ENCODE results near the gene TIPARP. TPM values are rescaled to one million over a fixed set of nuclear protein-coding genes. Genes with fewer than 3 reads are reported as not detected.
A peak's percentile ranks its signal among the peaks of the same experiment; 100 is the strongest.

TIPARP gene
- total RNA-seq, 2 donors from 2014 or later = 126 to 180 TPM

- peak overlapping the region; percentile 96 for H3K4me3 Mint-ChIP-seq
- no peaks in the 10 kb centered on the region for H3K27me3 Mint-ChIP-seq
- H3K27ac Mint-ChIP-seq = peak overlapping the region; percentile 94
- DNase-seq (peak; percentile 14 to 35 (median 29)), ATAC-seq (peak; percentile 17)
- no peaks in the 10 kb centered on the region for H3K9me3 ChIP-seq (ENCODE audit: control insufficient read depth, low read length, poor library complexity, severe bottlenecking)
- peaks cover 44% of the 10 kb centered on the region for H3K4me1 Mint-ChIP-seq
- peaks cover 4% of the 10 kb centered on the region for H3K36me3 Mint-ChIP-seq (ENCODE audit: low read depth)
These were observed 780 bp downstream of the TIPARP start for GRCh38 chr3:156674911-156675829.

GRCh38 chr3:156675830-156676767 is 1.7 kb downstream of the TIPARP start:
- Mint-ChIP-seq H3K36me3 (ENCODE audit: low read depth) (peaks cover 4% of the 10 kb centered on the region), H3K27me3 (no peaks in the 10 kb centered on the region), H3K4me3 (peak overlapping the region; percentile 96), H3K4me1 (peaks cover 53% of the 10 kb centered on the region), H3K27ac (peak overlapping the region; percentile 94)
- DNase-seq (peak in 1 of 3 donors; percentile 12), ATAC-seq (no peak)
- H3K9me3 ChIP-seq (ENCODE audit: control insufficient read depth, low read length, poor library complexity, severe bottlenecking) = no peaks in the 10 kb centered on the region

DNA sequence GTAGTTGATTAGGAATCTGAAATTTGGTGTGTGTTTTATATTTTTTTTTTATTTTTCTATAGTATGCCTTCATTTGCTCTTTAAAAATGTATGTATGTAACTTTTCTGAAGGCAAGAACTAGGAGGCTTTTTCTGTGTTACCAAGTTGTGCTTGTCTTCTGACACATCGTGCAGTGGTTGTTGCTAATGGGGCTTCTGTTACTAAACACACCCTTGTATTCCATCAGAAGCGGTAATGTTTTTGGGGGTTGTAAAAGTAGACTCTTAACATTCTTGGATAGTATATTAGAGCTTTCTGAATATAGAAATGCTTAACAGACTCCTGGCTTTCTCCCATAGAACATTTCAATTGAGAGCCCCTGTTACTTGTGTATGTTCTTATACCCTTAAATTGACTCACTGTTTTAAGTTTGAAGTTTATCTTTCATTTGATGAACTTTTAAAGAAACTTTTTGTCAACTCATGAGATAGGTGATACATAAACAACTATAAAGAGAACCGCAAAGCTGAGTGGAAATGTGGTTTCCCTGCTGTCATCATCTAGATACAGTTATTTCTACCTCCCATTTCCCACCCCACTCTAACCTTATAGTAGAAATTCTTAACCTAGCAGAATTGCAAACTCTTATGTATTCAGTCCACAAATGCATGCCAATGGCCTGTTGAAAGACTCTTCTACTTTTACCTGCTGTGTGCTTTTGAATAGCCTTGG is 2.5 kb downstream of the TIPARP start:
- peak overlapping the region; percentile 94 for H3K27ac Mint-ChIP-seq
- peaks cover 4% of the 10 kb centered on the region for H3K36me3 Mint-ChIP-seq (ENCODE audit: low read depth)
- H3K4me1 Mint-ChIP-seq = peaks cover 58% of the 10 kb centered on the region
- ATAC-seq (peak; percentile 23), DNase-seq (no peak)
- H3K4me3 Mint-ChIP-seq = peak overlapping the region; percentile 96
- no peaks in the 10 kb centered on the region for H3K9me3 ChIP-seq (ENCODE audit: control insufficient read depth, low read length, poor library complexity, severe bottlenecking)
- H3K27me3 Mint-ChIP-seq = no peaks in the 10 kb centered on the region

DNA sequence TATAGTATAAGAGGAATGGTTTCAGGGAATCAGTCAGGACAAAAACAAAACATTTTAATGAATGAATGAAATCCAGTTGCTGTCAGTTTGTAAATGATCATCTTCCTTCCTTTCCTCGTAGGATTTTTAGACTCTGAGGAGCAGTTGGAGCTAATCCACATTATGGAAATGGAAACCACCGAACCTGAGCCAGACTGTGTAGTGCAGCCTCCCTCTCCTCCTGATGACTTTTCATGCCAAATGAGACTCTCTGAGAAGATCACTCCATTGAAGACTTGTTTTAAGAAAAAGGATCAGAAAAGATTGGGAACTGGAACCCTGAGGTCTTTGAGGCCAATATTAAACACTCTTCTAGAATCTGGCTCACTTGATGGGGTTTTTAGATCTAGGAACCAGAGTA is 3.1 kb downstream of the TIPARP start:
- H3K27ac Mint-ChIP-seq = peak overlapping the region; percentile 94
- H3K36me3 Mint-ChIP-seq (ENCODE audit: low read depth) = peaks cover 4% of the 10 kb centered on the region
- peak overlapping the region; percentile 63 for H3K4me3 Mint-ChIP-seq
- peaks cover 59% of the 10 kb centered on the region for H3K4me1 Mint-ChIP-seq
- no peaks in the 10 kb centered on the region for H3K27me3 Mint-ChIP-seq
- no peak for DNase-seq
- H3K9me3 ChIP-seq (ENCODE audit: control insufficient read depth, low read length, poor library complexity, severe bottlenecking) = no peaks in the 10 kb centered on the region
- ATAC-seq = no peak

DNA sequence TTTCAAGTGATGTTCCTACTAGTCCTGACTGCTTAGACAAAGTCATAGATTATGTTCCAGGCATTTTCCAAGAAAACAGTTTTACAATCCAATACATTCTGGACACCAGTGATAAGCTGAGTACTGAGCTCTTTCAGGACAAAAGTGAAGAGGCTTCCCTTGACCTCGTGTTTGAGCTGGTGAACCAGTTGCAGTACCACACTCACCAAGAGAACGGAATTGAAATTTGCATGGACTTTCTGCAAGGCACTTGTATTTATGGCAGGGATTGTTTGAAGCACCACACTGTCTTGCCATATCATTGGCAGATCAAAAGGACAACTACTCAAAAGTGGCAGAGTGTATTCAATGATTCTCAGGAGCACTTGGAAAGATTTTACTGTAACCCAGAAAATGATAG is 3.8 kb downstream of the TIPARP start:
- Mint-ChIP-seq H3K27ac (peak overlapping the region; percentile 94), H3K27me3 (no peaks in the 10 kb centered on the region), H3K36me3 (ENCODE audit: low read depth) (peaks cover 4% of the 10 kb centered on the region), H3K4me3 (peak overlapping the region; percentile 73), H3K4me1 (peaks cover 55% of the 10 kb centered on the region)
- H3K9me3 ChIP-seq (ENCODE audit: control insufficient read depth, low read length, poor library complexity, severe bottlenecking) = no peaks in the 10 kb centered on the region
- no peak for DNase-seq
- no peak for ATAC-seq

GRCh38 chr3:156680243-156680914 is 6.0 kb downstream of the TIPARP start:
- no peak for DNase-seq
- Mint-ChIP-seq H3K4me3 (peak overlapping the region; percentile 47), H3K27me3 (no peaks in the 10 kb centered on the region), H3K4me1 (peaks cover 54% of the 10 kb centered on the region), H3K27ac (peak overlapping the region; percentile 24), H3K36me3 (ENCODE audit: low read depth) (peaks cover 4% of the 10 kb centered on the region)
- no peaks in the 10 kb centered on the region for H3K9me3 ChIP-seq (ENCODE audit: control insufficient read depth, low read length, poor library complexity, severe bottlenecking)
- ATAC-seq = no peak

DNA sequence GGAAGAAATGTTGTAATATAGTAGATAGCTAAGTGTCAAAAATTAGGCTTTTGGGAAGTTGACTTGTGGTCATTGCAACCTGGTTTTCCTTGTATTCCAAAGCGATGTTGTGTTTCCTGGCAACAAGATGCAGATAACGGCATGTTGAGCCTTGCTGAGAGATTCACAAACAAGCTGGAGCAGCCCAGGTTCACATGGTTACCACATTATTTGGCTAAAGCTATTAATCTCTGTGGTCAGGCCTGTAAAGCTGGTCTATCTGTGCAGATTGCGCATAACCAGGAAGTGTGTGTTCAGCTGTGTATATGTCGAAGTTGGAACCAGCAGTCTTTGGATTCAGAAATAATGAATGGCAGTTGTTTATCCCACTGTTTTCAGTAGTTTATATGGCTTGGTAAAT is 6.6 kb downstream of the TIPARP start:
- no peaks in the 10 kb centered on the region for H3K9me3 ChIP-seq (ENCODE audit: control insufficient read depth, low read length, poor library complexity, severe bottlenecking)
- ATAC-seq = no peak
- H3K27ac Mint-ChIP-seq = peak overlapping the region; percentile 24
- no peaks in the 10 kb centered on the region for H3K27me3 Mint-ChIP-seq
- no peak for DNase-seq
- H3K4me1 Mint-ChIP-seq = peaks cover 56% of the 10 kb centered on the region
- peak overlapping the region; percentile 47 for H3K4me3 Mint-ChIP-seq
- peaks cover 4% of the 10 kb centered on the region for H3K36me3 Mint-ChIP-seq (ENCODE audit: low read depth)

DNA sequence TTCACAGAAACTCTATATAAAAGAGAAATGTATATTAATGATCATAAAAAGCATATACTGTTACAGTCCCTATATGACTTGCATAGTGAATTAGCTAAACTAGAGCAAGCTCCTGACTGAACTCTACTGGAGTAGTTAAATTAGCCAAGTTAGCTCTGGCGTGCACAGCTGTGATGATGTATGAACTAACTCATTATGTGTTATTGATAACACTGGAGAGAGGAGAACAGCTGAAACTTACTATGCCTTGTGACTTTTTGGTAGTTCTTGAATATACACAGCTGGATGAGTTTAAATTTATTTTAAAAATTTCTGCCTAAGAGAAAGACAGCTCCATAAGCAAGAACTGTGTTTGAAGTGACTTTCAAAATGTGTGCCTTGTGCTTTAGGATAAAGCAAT is 8.1 kb downstream of the TIPARP start:
- H3K36me3 Mint-ChIP-seq (ENCODE audit: low read depth) = peaks cover 4% of the 10 kb centered on the region
- peaks cover 50% of the 10 kb centered on the region for H3K4me1 Mint-ChIP-seq
- no peak overlapping the region for H3K27ac Mint-ChIP-seq
- no peaks in the 10 kb centered on the region for H3K9me3 ChIP-seq (ENCODE audit: control insufficient read depth, low read length, poor library complexity, severe bottlenecking)
- no peaks in the 10 kb centered on the region for H3K27me3 Mint-ChIP-seq
- ATAC-seq = no peak
- DNase-seq = no peak
- H3K4me3 Mint-ChIP-seq = no peak overlapping the region

GRCh38 chr3:156682963-156683362 is 8.6 kb downstream of the TIPARP start:
- Mint-ChIP-seq H3K36me3 (ENCODE audit: low read depth) (peaks cover 4% of the 10 kb centered on the region), H3K4me1 (peaks cover 50% of the 10 kb centered on the region), H3K27me3 (no peaks in the 10 kb centered on the region), H3K27ac (no peak overlapping the region), H3K4me3 (no peak overlapping the region)
- DNase-seq = no peak
- no peaks in the 10 kb centered on the region for H3K9me3 ChIP-seq (ENCODE audit: control insufficient read depth, low read length, poor library complexity, severe bottlenecking)
- no peak for ATAC-seq

DNA sequence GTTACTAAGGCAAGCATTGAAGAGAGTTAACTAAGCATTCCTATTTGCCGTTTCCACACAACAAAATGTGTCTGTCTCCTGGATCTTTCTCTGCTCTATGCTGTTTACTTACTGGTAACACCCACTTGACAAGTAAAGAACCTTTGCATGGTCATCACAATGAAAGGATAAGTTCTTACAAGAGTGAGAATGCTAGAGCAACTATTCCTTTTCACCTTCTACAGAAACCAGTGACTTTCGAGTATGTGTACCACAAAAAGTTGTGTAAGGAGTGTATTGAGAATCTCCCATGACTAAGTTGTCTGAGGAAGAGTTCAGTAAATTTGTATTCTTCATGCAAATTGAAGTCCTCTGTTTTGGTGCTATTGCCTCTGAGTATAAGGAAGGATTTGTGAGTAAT is 10.8 kb downstream of the TIPARP start:
- H3K27me3 Mint-ChIP-seq = no peaks in the 10 kb centered on the region
- peaks cover 53% of the 10 kb centered on the region for H3K4me1 Mint-ChIP-seq
- H3K4me3 Mint-ChIP-seq = peak overlapping the region; percentile 66
- peaks cover 2% of the 10 kb centered on the region for H3K36me3 Mint-ChIP-seq (ENCODE audit: low read depth)
- peak overlapping the region; percentile 24 for H3K27ac Mint-ChIP-seq
- no peaks in the 10 kb centered on the region for H3K9me3 ChIP-seq (ENCODE audit: control insufficient read depth, low read length, poor library complexity, severe bottlenecking)
- ATAC-seq (peak; percentile 15), DNase-seq (no peak)

DNA sequence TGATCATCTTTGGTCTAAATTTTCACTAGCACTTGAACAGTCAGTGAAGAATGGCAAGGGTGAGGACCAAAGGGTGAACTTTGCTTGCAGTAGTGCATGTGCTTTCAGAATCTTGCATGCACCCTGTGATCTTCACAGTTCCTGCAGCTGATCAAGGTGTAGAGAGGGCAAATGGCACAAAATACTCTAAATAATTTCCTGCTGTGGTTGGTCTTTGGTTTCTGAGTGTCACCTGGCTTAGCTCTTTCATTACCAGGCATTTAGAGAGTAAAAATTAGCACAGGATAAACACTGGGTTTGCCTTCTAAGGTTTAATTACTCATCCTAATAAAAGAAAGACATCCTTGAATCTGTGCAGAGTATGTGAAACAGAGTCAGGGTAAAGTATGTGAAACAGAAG is 11.4 kb downstream of the TIPARP start:
- ATAC-seq = peak; percentile 43
- no peaks in the 10 kb centered on the region for H3K27me3 Mint-ChIP-seq
- peaks cover 52% of the 10 kb centered on the region for H3K4me1 Mint-ChIP-seq
- H3K36me3 Mint-ChIP-seq (ENCODE audit: low read depth) = peaks cover 2% of the 10 kb centered on the region
- H3K9me3 ChIP-seq (ENCODE audit: control insufficient read depth, low read length, poor library complexity, severe bottlenecking) = no peaks in the 10 kb centered on the region
- DNase-seq = no peak
- peak overlapping the region; percentile 66 for H3K4me3 Mint-ChIP-seq
- peak overlapping the region; percentile 24 for H3K27ac Mint-ChIP-seq

DNA sequence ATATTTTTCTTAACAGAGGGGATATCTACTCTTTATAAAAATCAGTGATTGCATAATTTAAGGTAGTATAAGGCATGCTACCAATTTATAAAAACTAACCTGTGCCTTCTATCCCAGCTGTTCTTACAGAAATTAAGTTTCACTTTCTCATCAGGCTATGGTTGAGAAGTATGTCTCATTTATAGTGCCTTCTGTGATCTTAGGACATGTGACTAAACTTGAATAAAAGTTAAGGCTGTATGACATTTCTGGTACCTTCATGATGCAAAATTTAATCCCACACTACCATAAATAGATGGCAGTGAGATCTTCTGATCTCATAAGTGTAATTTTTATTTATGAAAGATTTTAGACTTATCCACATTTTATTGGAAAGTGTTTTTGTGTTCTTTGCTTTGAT is 12.6 kb downstream of the TIPARP start:
- Mint-ChIP-seq H3K27ac (peak overlapping the region; percentile 62), H3K27me3 (no peaks in the 10 kb centered on the region), H3K4me1 (peaks cover 52% of the 10 kb centered on the region), H3K36me3 (ENCODE audit: low read depth) (peaks cover 2% of the 10 kb centered on the region), H3K4me3 (no peak overlapping the region)
- ATAC-seq = peak; percentile 55
- no peak for DNase-seq
- H3K9me3 ChIP-seq (ENCODE audit: control insufficient read depth, low read length, poor library complexity, severe bottlenecking) = no peaks in the 10 kb centered on the region
